GM12878 (cell line): Measurements from ENCODE around the gene RAB35. TPM values are rescaled to one million over a fixed set of nuclear protein-coding genes. Genes with fewer than 3 reads are reported as not detected.

Experiments used
- ATAC-seq: fragments of 200-7000 bp; cut with Tn5 transposase; 3 replicates; pipeline ENCODE4 v1.9.1; 2020; ENCODE audit warnings: mild to moderate bottlenecking, moderate library complexity
- BruUV-seq: library from RNA; stranded (reverse); fragments of 400-500 nt; replicated peaks from 2 replicates; lab custom pipeline; 2021; lab: Mats Ljungman, UMichigan
- CTCF ChIA-PET: fragments of 300-600 bp; sonication (Branson Sonifier 250); formaldehyde crosslinking; extraction: SDS; loops from one replicate; lab custom pipeline; 2021; ENCODE audit warnings: inconsistent platforms; lab: Yijun Ruan, JAX
- POLR2A ChIA-PET: fragments of 350-600 bp; formaldehyde crosslinking; extraction: SDS; loops from one replicate; lab custom pipeline; 2021; ENCODE audit warnings: inconsistent platforms; lab: Charles Lee
- RAD21 ChIA-PET: fragments of 300-600 bp; sonication (Branson Sonifier 250); formaldehyde crosslinking; loops from one replicate; lab custom pipeline; 2023; ENCODE audit warnings: antibody characterized with exemption; ENCODE audit not compliant: unreplicated experiment; lab: Charles Lee
- SMC1A ChIA-PET: fragments of 300-600 bp; sonication (Branson Sonifier 250); formaldehyde crosslinking; loops from one replicate; lab custom pipeline; 2023; ENCODE audit not compliant: unreplicated experiment, uncharacterized antibody; lab: Charles Lee
- DNase-seq: peaks from one replicate; pipeline ENCODE4 v3.0.0-alpha.2; 2011; ENCODE audit warnings: low read depth, low spot score
- FAIRE-seq: peaks from 3 replicates; lab custom pipeline; 2011; peaks lifted over from hg19 to GRCh38; lab: Jason Lieb, UNC
- H2AFZ ChIP-seq: 2 replicates; pipeline ENCODE4 v1.6.0; 2011; ENCODE audit warnings: low read depth, low read length, control low read depth; ENCODE audit not compliant: control insufficient read depth
- H3K27ac ChIP-seq: 2 replicates; pipeline ENCODE4 v1.5.1; 2011; ENCODE audit warnings: control low read depth; ENCODE audit not compliant: control insufficient read depth, insufficient read depth
- H3K27me3 ChIP-seq, 2 experiments: replicated peaks in 1 of 2; 2 replicates each; pipeline versions ENCODE4 v1.6.0 to v1.6.1; 2011; ENCODE audit warnings: low read length in 1 of 2; ENCODE audit not compliant: control insufficient read depth in 2 of 2, insufficient read depth in 2 of 2
- H3K36me3 ChIP-seq, 2 experiments: 2 replicates each; pipeline ENCODE4 v1.5.1; 2011; ENCODE audit warnings: low read length in 1 of 2; ENCODE audit not compliant: control insufficient read depth in 2 of 2, insufficient read depth in 2 of 2
- H3K4me1 ChIP-seq: 2 replicates; pipeline ENCODE4 v1.6.1; 2011; ENCODE audit warnings: mild to moderate bottlenecking, low read length, moderate library complexity, mixed read lengths; ENCODE audit not compliant: control insufficient read depth, insufficient read depth
- H3K4me2 ChIP-seq: 2 replicates; pipeline ENCODE4 v1.6.0; 2011; ENCODE audit warnings: control low read depth; ENCODE audit not compliant: control insufficient read depth, insufficient read depth
- H3K4me3 ChIP-seq: fragments of 200-600 bp; sonication (generic); 2 replicates; pipeline ENCODE4 v1.5.1; 2016
- H3K79me2 ChIP-seq: 2 replicates; pipeline ENCODE4 v1.6.0; 2011; ENCODE audit warnings: low read length; ENCODE audit not compliant: control insufficient read depth, insufficient read depth
- H3K9ac ChIP-seq: 2 replicates; pipeline ENCODE4 v1.8.0; 2011; ENCODE audit warnings: low read length, control low read depth, mixed read lengths; ENCODE audit not compliant: control insufficient read depth, insufficient read depth
- H3K9me3 ChIP-seq: replicated peaks from 3 replicates; pipeline ENCODE4 v1.5.1; 2011; ENCODE audit warnings: mild to moderate bottlenecking, low read length; ENCODE audit not compliant: control insufficient read depth, insufficient read depth
- H4K20me1 ChIP-seq: 2 replicates; pipeline ENCODE4 v1.6.0; 2011; ENCODE audit not compliant: control insufficient read depth, insufficient read depth
- CEBPB ChIP-seq, 2 experiments: fragments of 150-350 bp in 1 of 2; IDR thresholded peaks; 2 replicates each; pipeline ENCODE4 v1.6.1; 2012 to 2014; ENCODE audit warnings: low read depth in 2 of 2, low read length in 2 of 2, borderline replicate concordance in 1 of 2, inconsistent platforms in 1 of 2
- FOXK2 ChIP-seq: fragments of 450-650 bp; IDR thresholded peaks from 2 replicates; pipeline ENCODE4 v1.6.1; 2017; ENCODE audit warnings: mild to moderate bottlenecking, moderate library complexity
- HCFC1 ChIP-seq: fragments of 150-350 bp; IDR thresholded peaks from 2 replicates; pipeline ENCODE4 v1.6.1; 2014; ENCODE audit warnings: low read length
- IKZF1 ChIP-seq: fragments of 450-650 bp; conservative IDR thresholded peaks from 2 replicates; pipeline ENCODE4 v1.6.1; 2017; ENCODE audit warnings: antibody characterized with exemption, mild to moderate bottlenecking
- JUNB ChIP-seq: IDR thresholded peaks from 2 replicates; pipeline ENCODE4 v1.6.1; 2016; ENCODE audit warnings: antibody characterized with exemption, mild to moderate bottlenecking
- LARP7 ChIP-seq: fragments of 450-650 bp; IDR thresholded peaks from 2 replicates; pipeline ENCODE4 v1.6.1; 2017; ENCODE audit warnings: mild to moderate bottlenecking
- MTA3 ChIP-seq: IDR thresholded peaks from 2 replicates; pipeline ENCODE4 v1.6.1; 2012; ENCODE audit warnings: low read length, inconsistent platforms, borderline replicate concordance
- NRF1 ChIP-seq: conservative IDR thresholded peaks from 2 replicates; pipeline ENCODE4 v1.6.1; 2011; ENCODE audit warnings: mild to moderate bottlenecking, low read depth, low read length, improper control_type of control experiment
- PKNOX1 ChIP-seq: fragments of 450-650 bp; IDR thresholded peaks from 2 replicates; pipeline ENCODE4 v1.6.1; 2016; ENCODE audit warnings: mild to moderate bottlenecking
- PML ChIP-seq: IDR thresholded peaks from 2 replicates; pipeline ENCODE4 v1.6.1; 2012; ENCODE audit warnings: low read length, inconsistent platforms
- PRDM15 ChIP-seq: fragments of 450-650 bp; formaldehyde crosslinking; IDR thresholded peaks from 2 replicates; pipeline ENCODE4 v1.4.0; 2020; ENCODE audit warnings: mild to moderate bottlenecking, moderate library complexity
- RAD21 ChIP-seq: IDR thresholded peaks from 2 replicates; pipeline ENCODE4 v1.6.1; 2011; ENCODE audit warnings: mild to moderate bottlenecking, low read depth, low read length, moderate library complexity; ENCODE audit not compliant: insufficient read depth
- RBBP5 ChIP-seq: fragments of 200-600 bp; sonication (generic); conservative IDR thresholded peaks from 2 replicates; pipeline ENCODE4 v1.6.1; 2016
- SPI1 ChIP-seq: IDR thresholded peaks from 2 replicates; pipeline ENCODE4 v1.6.1; 2011; ENCODE audit warnings: low read depth, mild to moderate bottlenecking, low read length, moderate library complexity, borderline replicate concordance; ENCODE audit not compliant: insufficient read depth
- ZBED1 ChIP-seq: IDR thresholded peaks from 2 replicates; pipeline ENCODE4 v1.6.1; 2016; ENCODE audit warnings: borderline replicate concordance
- ZNF274 ChIP-seq: IDR thresholded peaks from one replicate; pipeline ENCODE4 v1.8.0; 2011; ENCODE audit not compliant: insufficient read length, insufficient read depth
- ZNF384 ChIP-seq: IDR thresholded peaks from 2 replicates; pipeline ENCODE4 v1.6.1; 2012; ENCODE audit warnings: low read depth, mild to moderate bottlenecking, low read length, improper control_type of control experiment, borderline replicate concordance
- WGBS: methylation state at CpG from one replicate; pipeline ENCODE4 v1.1.6; 2016; ENCODE audit warnings: low lambda C conversion rate; ENCODE audit not compliant: insufficient replicate concordance, insufficient coverage; ENCODE audit errors: missing lambda C conversion rate; 5-methylcytosine and 5-hydroxymethylcytosine counted together
- in situ Hi-C: fragments of 300-500 bp; cut with MboI; formaldehyde crosslinking; loops from 9 replicates; pipeline ENCODE4 v1.14.3; 2018; ENCODE audit warnings: mixed read lengths
- intact Hi-C: fragments of 100-400 bp; cut with micrococcal nuclease; formaldehyde crosslinking; loops from one replicate; pipeline ENCODE4 v1.14.2; 2022; ENCODE audit not compliant: unreplicated experiment
- polyA plus RNA-seq, 11 experiments: library from polyadenylated mRNA; depleted of rRNA in 4 of 11; unstranded in 6 of 11; stranded (reverse) in 5 of 11; fragments of >200 nt; fragmentation: Nextera tagmentation in 4 of 11; fragmentation: Illumina TruSeq in 1 of 11; extraction: Ambion mirVana in 4 of 11; extraction: Trizol in 1 of 11; gene quantifications; 1 replicate in 1 of 11; 2 replicates in 10 of 11; pipeline versions ENCODE4 v1.2.1 to v1.2.3, GENCODE V29; 2011 to 2016; ENCODE audit warnings: inconsistent platforms in 2 of 11, missing spikeins in 2 of 11, low read depth in 1 of 11
- total RNA-seq, 4 experiments: library from RNA; depleted of rRNA in 3 of 4; stranded (reverse); fragments of >200 nt in 3 of 4; fragmentation: Illumina TruSeq in 1 of 4; extraction: Trizol in 1 of 4; gene quantifications; 2 replicates each; pipeline versions ENCODE4 v1.2.1 to v1.2.3, GENCODE V29; 2013 to 2021

The RAB35 gene
- total and polyA plus RNA-seq, 10 of the 15 experiments (the other 5 are each of a cell fraction or from before 2014, with no cell fraction given) = 0.76 to 99.2 (median 43.8) TPM

GRCh38 chr12:120055231-120056000 lies 61.1 kb downstream of the RAB35 start:
- no peaks in the 10 kb centered on the region for H3K4me1 ChIP-seq
- intact Hi-C loops = no loop called here
- no peak overlapping the region for H3K9ac ChIP-seq
- in situ Hi-C loops = no loop called here
- H2AFZ ChIP-seq = no peak overlapping the region
- no peak overlapping the region for H3K4me2 ChIP-seq
- H4K20me1 ChIP-seq = no peaks in the 10 kb centered on the region
- no TSS peak for BruUV-seq
- H3K27ac ChIP-seq = no peak overlapping the region
- SMC1A ChIA-PET = interaction anchor here (0.9 kb wide), 1 partner anchor 76 kb away, joined by 3 read pairs; no protein-coding TSS in a partner anchor
- no peaks in the 10 kb centered on the region for H3K79me2 ChIP-seq
- TF ChIP-seq PRDM15 = no peak
- TF ChIP-seq IKZF1 = no peak
- TF ChIP-seq ZNF384 = no peak
- TF ChIP-seq CEBPB (IDR thresholded peaks at IDR 0.05; ENCODE audit: borderline replicate concordance in 1 of 2, low read depth in 2 of 2, low read length in 2 of 2) = no peak
- TF ChIP-seq ZNF274 = no peak
- no peak for TF ChIP-seq PKNOX1
- no peak for TF ChIP-seq JUNB
- no peak for TF ChIP-seq RAD21
- no peak for TF ChIP-seq FOXK2
- no peak for TF ChIP-seq MTA3
- no peak for TF ChIP-seq PML
- TF ChIP-seq LARP7 = no peak
- no peak for TF ChIP-seq NRF1
- no peak for TF ChIP-seq SPI1
- no peak for TF ChIP-seq HCFC1
- no peak for TF ChIP-seq ZBED1
- TF ChIP-seq RBBP5 = no peak
- WGBS = 91% methylated on average over 2 of the region's 2 CpGs
- ATAC-seq (no peak), FAIRE-seq (no peak), DNase-seq (no peak)
- H3K36me3 ChIP-seq = no peaks in the 10 kb centered on the region
- no peak overlapping the region for H3K4me3 ChIP-seq
- H3K9me3 ChIP-seq = no peaks in the 10 kb centered on the region
- no peaks in the 10 kb centered on the region for H3K27me3 ChIP-seq
- RAD21 ChIA-PET = no interaction called here
- CTCF ChIA-PET = no interaction called here
- POLR2A ChIA-PET = no interaction called here
